HG02678 (cell line): Measurements from ENCODE around the gene INSR.
"Not testable (repeated sequence)": the region's sequence is repeated elsewhere in the genome, so short reads cannot be mapped to it uniquely, and the experiment has no call there.

Experiments used
- ATAC-seq: cut with Tn5 transposase; IDR thresholded peaks from one replicate; pipeline ENCODE4 v1.9.1; 2021; ENCODE audit warnings: mild to moderate bottlenecking, moderate library complexity; ENCODE audit not compliant: unreplicated experiment

Gene INSR

GRCh38 chr19:7104747-7105447 lies 189.3 kb downstream of the INSR start:
- ATAC-seq = no peak

GRCh38 chr19:7101498-7102253 lies 192.5 kb downstream of the INSR start:
- ATAC-seq = no peak

GRCh38 chr19:7099597-7099921 lies 194.7 kb downstream of the INSR start:
- ATAC-seq = no peak

- ATAC-seq = peak; percentile 82
Measured at GRCh38 chr19:7098701-7099596, 195.3 kb downstream of the INSR start.

- no peak for ATAC-seq
Measured at GRCh38 chr19:7098096-7098495, 196.1 kb downstream of the INSR start.

GRCh38 chr19:7088999-7089398 lies 205.2 kb downstream of the INSR start:
- ATAC-seq = no peak

GRCh38 chr19:7083076-7083956 lies 210.9 kb downstream of the INSR start:
- ATAC-seq = no peak

- ATAC-seq = no peak
Measured at GRCh38 chr19:7078008-7078407, 216.2 kb downstream of the INSR start.

GRCh38 chr19:7076151-7076550 lies 218.1 kb downstream of the INSR start:
- no peak for ATAC-seq

- no peak for ATAC-seq
Measured at GRCh38 chr19:7074705-7075282, 219.4 kb downstream of the INSR start.

- ATAC-seq = no peak
Measured at GRCh38 chr19:7072541-7072940, 221.7 kb downstream of the INSR start.

- no peak for ATAC-seq
Measured at GRCh38 chr19:7069904-7070226, 224.3 kb downstream of the INSR start.

- ATAC-seq = peak; percentile 93
Measured at GRCh38 chr19:7069042-7069903, 224.9 kb downstream of the INSR start, which contains the start of gene ZNF557. Gene ZNF557 (plus strand): TSS chr19:7069703. CDS start chr19:7075075, 5,372 bp downstream.

GRCh38 chr19:7068599-7068998 lies 225.6 kb downstream of the INSR start:
- ATAC-seq = no peak

GRCh38 chr19:7067716-7068115 lies 226.5 kb downstream of the INSR start:
- no peak for ATAC-seq

GRCh38 chr19:7067122-7067521 lies 227.1 kb downstream of the INSR start:
- not testable (repeated sequence) for ATAC-seq

- no peak for ATAC-seq
Measured at GRCh38 chr19:7063764-7064418, 230.3 kb downstream of the INSR start.

- ATAC-seq = no peak
Measured at GRCh38 chr19:7063339-7063738, 230.9 kb downstream of the INSR start.
